H9 (cell line): ENCODE measurements around the gene PROP1. TPM values are rescaled to one million over a fixed set of nuclear protein-coding genes. Genes with fewer than 3 reads are reported as not detected.

ENCODE experiments used
- DNase-seq: peaks from one replicate; pipeline ENCODE4 v3.0.0-alpha.2; 2017
- H2AFZ ChIP-seq: one replicate; pipeline ENCODE4 v1.6.1; 2013; ENCODE audit warnings: mild to moderate bottlenecking, low read length, control low read depth, moderate library complexity
- H2AK5ac ChIP-seq: 2 replicates; pipeline ENCODE4 v1.6.1; 2013; ENCODE audit warnings: low read length, control low read depth, mixed read lengths; ENCODE audit not compliant: insufficient read length
- H2BK120ac ChIP-seq: one replicate; pipeline ENCODE4 v1.6.1; 2013; ENCODE audit warnings: low read depth, mild to moderate bottlenecking, low read length, control low read depth, inconsistent platforms; ENCODE audit not compliant: poor library complexity, severe bottlenecking
- H2BK12ac ChIP-seq: 2 replicates; pipeline ENCODE4 v1.6.1; 2013; ENCODE audit warnings: low read length, control low read depth, mixed read lengths, low read depth; ENCODE audit not compliant: insufficient read length
- H2BK15ac ChIP-seq: 2 replicates; pipeline ENCODE4 v1.6.1; 2013; ENCODE audit warnings: low read depth, low read length, control low read depth
- H2BK20ac ChIP-seq: one replicate; pipeline ENCODE4 v1.6.1; 2013; ENCODE audit warnings: low read depth, mild to moderate bottlenecking, low read length, control low read depth, inconsistent platforms; ENCODE audit not compliant: poor library complexity, severe bottlenecking
- H2BK5ac ChIP-seq: 2 replicates; pipeline ENCODE4 v1.6.1; 2013; ENCODE audit warnings: low read length, control low read depth, mixed read lengths; ENCODE audit not compliant: insufficient read length
- H3K14ac ChIP-seq: 2 replicates; pipeline ENCODE4 v1.6.1; 2013; ENCODE audit warnings: low read length, control low read depth; ENCODE audit not compliant: insufficient read depth
- H3K18ac ChIP-seq: 2 replicates; pipeline ENCODE4 v1.6.1; 2013; ENCODE audit warnings: low read depth, mild to moderate bottlenecking, mixed read lengths, low read length, control low read depth; ENCODE audit not compliant: insufficient read length
- H3K23ac ChIP-seq: 2 replicates; pipeline ENCODE4 v1.6.1; 2013; ENCODE audit warnings: low read length, control low read depth, mixed read lengths, low read depth; ENCODE audit not compliant: insufficient read length
- H3K23me2 ChIP-seq: 2 replicates; pipeline ENCODE4 v1.6.1; 2013; ENCODE audit warnings: low read depth, mild to moderate bottlenecking, mixed read lengths, low read length, control low read depth; ENCODE audit not compliant: insufficient read length, poor library complexity, severe bottlenecking
- H3K27ac ChIP-seq: 2 replicates; pipeline ENCODE4 v1.5.1; 2013; ENCODE audit warnings: low read length, control low read depth, mixed read lengths, low read depth; ENCODE audit not compliant: insufficient read length
- H3K27me3 ChIP-seq: 2 replicates; pipeline ENCODE4 v1.6.1; 2013; ENCODE audit warnings: low read length, control low read depth, inconsistent platforms; ENCODE audit not compliant: insufficient read depth
- H3K4ac ChIP-seq: 2 replicates; pipeline ENCODE4 v1.6.1; 2013; ENCODE audit warnings: low read depth, mild to moderate bottlenecking, control low read depth, inconsistent platforms, low read length, moderate library complexity
- H3K4me1 ChIP-seq: 2 replicates; pipeline ENCODE4 v1.6.1; 2013; ENCODE audit warnings: low read length, control low read depth, inconsistent platforms; ENCODE audit not compliant: insufficient read depth
- H3K4me2 ChIP-seq: 2 replicates; pipeline ENCODE4 v1.6.1; 2013; ENCODE audit warnings: low read length, control low read depth, mixed read lengths; ENCODE audit not compliant: insufficient read length, insufficient read depth
- H3K56ac ChIP-seq: 2 replicates; pipeline ENCODE4 v1.6.1; 2013; ENCODE audit warnings: low read depth, mild to moderate bottlenecking, mixed read lengths, low read length, control low read depth; ENCODE audit not compliant: insufficient read length
- H3K79me1 ChIP-seq: 2 replicates; pipeline ENCODE4 v1.6.1; 2013; ENCODE audit warnings: low read depth, mild to moderate bottlenecking, moderate library complexity, low read length, control low read depth, inconsistent platforms; ENCODE audit not compliant: insufficient read depth, poor library complexity, severe bottlenecking
- H3K79me2 ChIP-seq: 2 replicates; pipeline ENCODE4 v1.6.1; 2013; ENCODE audit warnings: low read length, control low read depth, inconsistent platforms; ENCODE audit not compliant: insufficient read depth
- H3K9ac ChIP-seq: 2 replicates; pipeline ENCODE4 v1.6.1; 2013; ENCODE audit warnings: low read length, control low read depth, mixed read lengths; ENCODE audit not compliant: insufficient read length; ENCODE audit errors: extremely low read depth
- H3K9me3 ChIP-seq: one replicate; pipeline ENCODE4 v1.6.1; 2013; ENCODE audit warnings: low read depth, low read length, inconsistent platforms; ENCODE audit not compliant: control insufficient read depth
- H3T11ph ChIP-seq: one replicate; pipeline ENCODE4 v1.6.1; 2013; ENCODE audit warnings: mild to moderate bottlenecking, low read length, control low read depth, inconsistent platforms
- H4K20me1 ChIP-seq: one replicate; pipeline ENCODE4 v1.6.1; 2013; ENCODE audit not compliant: control insufficient read depth, insufficient read length, insufficient read depth
- H4K5ac ChIP-seq: 2 replicates; pipeline ENCODE4 v1.6.1; 2013; ENCODE audit warnings: low read depth, mild to moderate bottlenecking, mixed read lengths, low read length, control low read depth; ENCODE audit not compliant: insufficient read length
- H4K8ac ChIP-seq: replicated peaks from 2 replicates; pipeline ENCODE4 v1.6.1; 2013; ENCODE audit warnings: low read length, control low read depth, mixed read lengths, low read depth; ENCODE audit not compliant: insufficient read length
- H4K91ac ChIP-seq: 2 replicates; pipeline ENCODE4 v1.6.1; 2013; ENCODE audit warnings: low read depth, mild to moderate bottlenecking, moderate library complexity, mixed read lengths, low read length, control low read depth; ENCODE audit not compliant: insufficient read length
- H3K27ac Mint-ChIP-seq, 3 experiments: 2 replicates in 2 of 3; 3 replicates in 1 of 3; pipeline ENCODE4 v1.8.0; 2020 to 2021; ENCODE audit warnings: mixed read lengths in 3 of 3, mild to moderate bottlenecking in 1 of 3, moderate library complexity in 1 of 3
- H3K27me3 Mint-ChIP-seq: 2 replicates; pipeline ENCODE4 v1.8.0; 2021; ENCODE audit warnings: low read depth, mild to moderate bottlenecking, moderate library complexity, mixed read lengths
- H3K36me3 Mint-ChIP-seq, 3 experiments: 2 replicates in 2 of 3; 3 replicates in 1 of 3; pipeline ENCODE4 v1.8.0; 2020 to 2021; ENCODE audit warnings: low read depth in 3 of 3, mixed read lengths in 3 of 3; ENCODE audit not compliant: insufficient read depth in 1 of 3
- H3K4me1 Mint-ChIP-seq, 2 experiments: 2 replicates each; pipeline ENCODE4 v1.8.0; 2020; ENCODE audit warnings: mixed read lengths in 2 of 2
- H3K4me3 Mint-ChIP-seq, 2 experiments: 2 replicates in 1 of 2; 3 replicates in 1 of 2; pipeline ENCODE4 v1.8.0; 2020 to 2021; ENCODE audit warnings: mild to moderate bottlenecking in 2 of 2, mixed read lengths in 2 of 2, moderate library complexity in 1 of 2
- H3K9me3 Mint-ChIP-seq, 2 experiments: 2 replicates in 1 of 2; 3 replicates in 1 of 2; pipeline ENCODE4 v1.8.0; 2020; ENCODE audit warnings: mild to moderate bottlenecking in 2 of 2, mixed read lengths in 2 of 2, moderate library complexity in 1 of 2
- WGBS: extraction: QIAGEN DNeasy Blood & Tissue Kit; methylation state at CpG from one replicate; pipeline ENCODE4 v1.1.7; 2013; ENCODE audit warnings: missing lambda C conversion rate, low lambda C conversion rate, mixed read lengths; ENCODE audit not compliant: insufficient read length; ENCODE audit errors: extremely low coverage; 5-methylcytosine and 5-hydroxymethylcytosine counted together
- total RNA-seq: library from RNA; stranded (reverse); gene quantifications from 2 replicates; pipeline ENCODE4 v1.2.1, GENCODE V29; 2021
- TF ChIP-seq, protein P1 (sequence below): fragments of 200-600 bp; sonication (generic); conservative IDR thresholded peaks from 3 replicates; pipeline ENCODE4 v1.8.0; 2021; ENCODE audit warnings: antibody characterized with exemption, mild to moderate bottlenecking

PROP1 gene
- total RNA-seq, 1 experiment from 2014 or later = not detected

DNA sequence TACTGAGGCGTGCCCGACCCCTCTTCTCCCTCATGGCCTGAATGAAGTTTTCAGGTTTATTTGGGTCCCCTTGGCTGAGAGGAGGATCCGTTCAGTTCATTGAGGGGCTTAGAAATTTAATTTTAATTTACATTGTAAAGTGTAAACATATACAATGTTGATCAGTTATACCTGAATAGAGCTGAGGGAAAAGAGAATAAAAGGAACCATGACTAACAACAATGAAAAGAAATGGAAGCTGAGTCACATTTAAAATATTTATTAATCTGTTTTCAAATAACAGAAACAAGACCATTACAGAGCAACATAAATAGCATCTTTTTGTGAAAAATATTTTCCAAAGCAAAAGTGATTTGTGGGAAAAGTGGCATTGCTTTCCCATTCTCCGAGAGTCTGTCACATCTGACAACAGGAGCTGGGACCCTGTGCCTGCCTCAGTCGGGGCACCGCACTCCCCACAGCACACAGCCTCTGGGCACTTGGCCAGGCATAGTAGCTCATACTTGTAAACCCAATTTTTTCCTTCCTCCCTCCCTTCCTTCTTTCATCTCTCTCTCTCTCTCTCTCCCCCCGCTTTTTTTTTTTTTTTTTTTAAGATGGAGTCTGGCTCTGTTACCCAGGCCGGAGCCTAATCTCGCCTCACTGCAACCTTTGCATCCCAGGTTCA is 28.7 kb downstream of the PROP1 start:
- no peak overlapping the region for H4K91ac ChIP-seq
- no peak overlapping the region for H3K23ac ChIP-seq
- no peak overlapping the region for H2BK5ac ChIP-seq
- no peak overlapping the region for H4K5ac ChIP-seq
- H3K4me2 ChIP-seq = no peak overlapping the region
- H3K9me3 ChIP-seq = no peaks in the 10 kb centered on the region
- no peak overlapping the region for H3K14ac ChIP-seq
- no peak overlapping the region for H2BK12ac ChIP-seq
- peaks cover 9 to 12% of the 10 kb centered on the region in 2 experiments for H3K4me1 Mint-ChIP-seq
- no peak overlapping the region for H3K4ac ChIP-seq
- H2BK20ac ChIP-seq = no peak overlapping the region
- no peak overlapping the region for H2AFZ ChIP-seq
- WGBS = no CpG with 5 or more reads among the region's 9 CpGs
- H3K9me3 Mint-ChIP-seq = peaks cover 19 to 32% of the 10 kb centered on the region in 2 experiments
- no peak overlapping the region for H3K27ac ChIP-seq
- H3K27me3 ChIP-seq = no peaks in the 10 kb centered on the region
- no peak overlapping the region for H2BK15ac ChIP-seq
- no peak for DNase-seq
- no peak overlapping the region for H3K18ac ChIP-seq
- no peaks in the 10 kb centered on the region for H3K4me1 ChIP-seq
- H3K23me2 ChIP-seq = no peaks in the 10 kb centered on the region
- H4K20me1 ChIP-seq = no peaks in the 10 kb centered on the region
- no peak overlapping the region for H3K27ac Mint-ChIP-seq
- peaks cover 16 to 43% (median 30%) of the 10 kb centered on the region in 3 experiments for H3K36me3 Mint-ChIP-seq
- no peak overlapping the region for H3K9ac ChIP-seq
- no peak overlapping the region for H2BK120ac ChIP-seq
- H2AK5ac ChIP-seq = no peak overlapping the region
- TF ChIP-seq, protein P1, sequence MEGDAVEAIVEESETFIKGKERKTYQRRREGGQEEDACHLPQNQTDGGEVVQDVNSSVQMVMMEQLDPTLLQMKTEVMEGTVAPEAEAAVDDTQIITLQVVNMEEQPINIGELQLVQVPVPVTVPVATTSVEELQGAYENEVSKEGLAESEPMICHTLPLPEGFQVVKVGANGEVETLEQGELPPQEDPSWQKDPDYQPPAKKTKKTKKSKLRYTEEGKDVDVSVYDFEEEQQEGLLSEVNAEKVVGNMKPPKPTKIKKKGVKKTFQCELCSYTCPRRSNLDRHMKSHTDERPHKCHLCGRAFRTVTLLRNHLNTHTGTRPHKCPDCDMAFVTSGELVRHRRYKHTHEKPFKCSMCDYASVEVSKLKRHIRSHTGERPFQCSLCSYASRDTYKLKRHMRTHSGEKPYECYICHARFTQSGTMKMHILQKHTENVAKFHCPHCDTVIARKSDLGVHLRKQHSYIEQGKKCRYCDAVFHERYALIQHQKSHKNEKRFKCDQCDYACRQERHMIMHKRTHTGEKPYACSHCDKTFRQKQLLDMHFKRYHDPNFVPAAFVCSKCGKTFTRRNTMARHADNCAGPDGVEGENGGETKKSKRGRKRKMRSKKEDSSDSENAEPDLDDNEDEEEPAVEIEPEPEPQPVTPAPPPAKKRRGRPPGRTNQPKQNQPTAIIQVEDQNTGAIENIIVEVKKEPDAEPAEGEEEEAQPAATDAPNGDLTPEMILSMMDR = no peak
- no peak overlapping the region for H3K4me3 Mint-ChIP-seq
- H3K79me2 ChIP-seq = no peaks in the 10 kb centered on the region
- H3T11ph ChIP-seq = no peak overlapping the region
- peaks cover 20% of the 10 kb centered on the region for H3K27me3 Mint-ChIP-seq
- H3K56ac ChIP-seq = no peak overlapping the region
- no peaks in the 10 kb centered on the region for H3K79me1 ChIP-seq
- H4K8ac ChIP-seq = no peak overlapping the region
